Erythroblast (primary cell): Measurements from ENCODE around the gene ATRIP.

Source experiments
- GATA1 ChIP-seq: IDR thresholded peaks from 2 replicates; pipeline ENCODE4 v1.6.1; 2011; ENCODE audit warnings: low read depth, mild to moderate bottlenecking, control low read depth, low read length, moderate library complexity
- POLR2A ChIP-seq: IDR thresholded peaks from 2 replicates; pipeline ENCODE4 v1.6.1; 2011; ENCODE audit warnings: mild to moderate bottlenecking, low read length

GRCh38 chr3:48398701-48399386 lies 47.7 kb upstream of the ATRIP start:
- TF ChIP-seq POLR2A (no peak), GATA1 (no peak)
